Measurements from ENCODE around the gene SH2D4B.

GRCh38 chr10:80686734-80687475 lies 149.2 kb downstream of the SH2D4B start:
- no peak for TF ChIP-seq ZFX (IDR thresholded peaks at IDR 0.05)
- TF ChIP-seq EZH2 (IDR thresholded peaks at IDR 0.05), result no peak
- TF ChIP-seq FOSL1 (IDR thresholded peaks at IDR 0.05; ENCODE audit: low read depth), result no peak
- no peak for TF ChIP-seq SRF (IDR thresholded peaks at IDR 0.05; ENCODE audit: low read depth)
- no peak for TF ChIP-seq POLR2AphosphoS5 (IDR thresholded peaks at IDR 0.05; ENCODE audit: low read depth, low read length)
- no peak for TF ChIP-seq CTCF (IDR thresholded peaks at IDR 0.05 in 2 of 3, conservative IDR thresholded peaks at IDR 0.05 in 1 of 3; ENCODE audit: borderline replicate concordance in 1 of 3, insufficient read depth in 1 of 3, low read depth in 2 of 3, low read length in 2 of 3)
- TF ChIP-seq EGR1 (IDR thresholded peaks at IDR 0.05; ENCODE audit: low read depth), result no peak
